HepG2 (cell line): ENCODE measurements around the gene PUS7.
"Not testable (repeated sequence)": the region's sequence is repeated elsewhere in the genome, so short reads cannot be mapped to it uniquely, and the experiment has no call there.

Source experiments
- TARDBP ChIP-seq: sonication (generic); formaldehyde crosslinking; IDR thresholded peaks from 2 replicates; pipeline ENCODE4 v1.8.0; 2022; ENCODE audit warnings: mild to moderate bottlenecking, missing genetic modification reagents
- ZNF24 ChIP-seq: fragments of 450-650 bp; IDR thresholded peaks from 2 replicates; pipeline ENCODE4 v1.6.1; 2017; ENCODE audit warnings: antibody characterized with exemption, mild to moderate bottlenecking

DNA sequence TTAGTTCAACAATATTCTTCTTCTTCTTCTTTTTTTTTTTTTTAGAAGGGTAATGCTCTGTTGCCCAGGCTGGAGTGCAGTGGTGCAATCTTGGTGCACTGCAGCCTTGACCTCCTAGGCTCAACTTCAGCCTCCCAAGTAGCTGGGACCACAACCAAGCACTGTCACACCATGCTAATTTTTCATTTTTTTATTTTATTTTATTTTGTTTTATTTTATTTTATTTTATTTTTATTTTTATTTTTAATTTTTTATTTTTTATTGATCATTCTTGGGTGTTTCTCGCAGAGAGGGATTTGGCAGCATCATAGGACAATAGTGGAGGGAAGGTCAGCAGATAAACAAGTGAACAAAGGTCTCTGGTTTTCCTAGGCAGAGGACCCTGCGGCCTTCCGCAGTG is 112.3 kb downstream of the PUS7 start:
- TF ChIP-seq TARDBP (CRISPR knock-in tag); ZNF24: not testable (repeated sequence)
